Testis (tissue), 2 donors: ENCODE results near the gene LHX2.

Experiments
- POLR2A ChIP-seq: fragments of 450-650 bp; IDR thresholded peaks from one replicate; pipeline ENCODE4 v1.6.1; 2017; ENCODE audit warnings: antibody characterized with exemption, mild to moderate bottlenecking, moderate library complexity
- TF ChIP-seq, protein P1 (sequence below), 3 experiments: fragments of 450-650 bp in 2 of 3; fragments of 200-600 bp in 1 of 3; sonication (generic) in 1 of 3; IDR thresholded peaks; one replicate each; pipeline ENCODE4 v1.5.1; 2016 to 2019; ENCODE audit warnings: antibody characterized with exemption in 3 of 3, mild to moderate bottlenecking in 2 of 3, moderate library complexity in 1 of 3

DNA sequence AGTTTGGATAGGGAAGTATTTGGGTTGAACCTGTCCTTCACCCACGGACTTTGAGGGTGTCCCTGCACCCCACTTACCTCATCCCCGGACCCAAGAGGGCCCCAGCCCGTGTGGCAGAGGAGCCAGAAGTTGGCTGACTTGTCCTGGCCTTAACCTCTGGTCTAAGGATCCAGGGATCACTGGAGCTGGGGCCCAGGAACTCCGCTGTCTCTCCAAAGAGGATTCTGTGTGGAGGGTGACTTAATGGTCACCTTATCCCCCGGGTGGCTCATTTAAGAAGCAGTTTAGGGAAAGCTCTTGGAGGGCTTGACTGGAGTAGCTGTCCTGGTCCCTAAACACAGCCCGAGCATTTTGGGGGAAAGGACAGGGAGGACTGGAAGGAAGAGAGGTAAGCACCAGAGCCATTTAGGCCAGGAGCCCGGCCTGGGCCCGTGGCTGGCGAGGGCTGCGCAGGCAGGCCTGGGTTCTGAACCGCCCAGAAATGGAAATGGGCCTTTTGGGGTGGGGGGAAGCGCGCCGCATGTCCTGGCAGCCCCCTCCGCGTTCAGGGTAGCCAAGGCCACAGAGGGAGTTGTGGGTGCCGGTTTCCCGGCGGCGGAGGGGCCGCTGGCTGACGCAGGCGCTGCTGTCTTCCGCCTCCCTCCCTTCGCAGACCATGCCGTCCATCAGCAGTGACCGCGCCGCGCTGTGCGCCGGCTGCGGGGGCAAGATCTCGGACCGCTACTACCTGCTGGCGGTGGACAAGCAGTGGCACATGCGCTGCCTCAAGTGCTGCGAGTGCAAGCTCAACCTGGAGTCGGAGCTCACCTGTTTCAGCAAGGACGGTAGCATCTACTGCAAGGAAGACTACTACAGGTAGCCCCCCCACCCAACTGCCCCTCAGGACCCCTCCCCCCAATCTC, 2.0 kb downstream of the LHX2 start:
- TF ChIP-seq, protein P1, sequence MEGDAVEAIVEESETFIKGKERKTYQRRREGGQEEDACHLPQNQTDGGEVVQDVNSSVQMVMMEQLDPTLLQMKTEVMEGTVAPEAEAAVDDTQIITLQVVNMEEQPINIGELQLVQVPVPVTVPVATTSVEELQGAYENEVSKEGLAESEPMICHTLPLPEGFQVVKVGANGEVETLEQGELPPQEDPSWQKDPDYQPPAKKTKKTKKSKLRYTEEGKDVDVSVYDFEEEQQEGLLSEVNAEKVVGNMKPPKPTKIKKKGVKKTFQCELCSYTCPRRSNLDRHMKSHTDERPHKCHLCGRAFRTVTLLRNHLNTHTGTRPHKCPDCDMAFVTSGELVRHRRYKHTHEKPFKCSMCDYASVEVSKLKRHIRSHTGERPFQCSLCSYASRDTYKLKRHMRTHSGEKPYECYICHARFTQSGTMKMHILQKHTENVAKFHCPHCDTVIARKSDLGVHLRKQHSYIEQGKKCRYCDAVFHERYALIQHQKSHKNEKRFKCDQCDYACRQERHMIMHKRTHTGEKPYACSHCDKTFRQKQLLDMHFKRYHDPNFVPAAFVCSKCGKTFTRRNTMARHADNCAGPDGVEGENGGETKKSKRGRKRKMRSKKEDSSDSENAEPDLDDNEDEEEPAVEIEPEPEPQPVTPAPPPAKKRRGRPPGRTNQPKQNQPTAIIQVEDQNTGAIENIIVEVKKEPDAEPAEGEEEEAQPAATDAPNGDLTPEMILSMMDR (IDR thresholded peaks at IDR 0.05) = no peak
- no peak for TF ChIP-seq POLR2A
